Measurements from ENCODE around the gene GALM. TPM values are rescaled to one million over a fixed set of nuclear protein-coding genes. Genes with fewer than 3 reads are reported as not detected.

The GALM gene
- total RNA-seq, 3 donors from 2014 or later (not counting 1 experiment from before 2014, with no cell fraction given): 4.0 to 12.4 (median 11.0) TPM

DNA sequence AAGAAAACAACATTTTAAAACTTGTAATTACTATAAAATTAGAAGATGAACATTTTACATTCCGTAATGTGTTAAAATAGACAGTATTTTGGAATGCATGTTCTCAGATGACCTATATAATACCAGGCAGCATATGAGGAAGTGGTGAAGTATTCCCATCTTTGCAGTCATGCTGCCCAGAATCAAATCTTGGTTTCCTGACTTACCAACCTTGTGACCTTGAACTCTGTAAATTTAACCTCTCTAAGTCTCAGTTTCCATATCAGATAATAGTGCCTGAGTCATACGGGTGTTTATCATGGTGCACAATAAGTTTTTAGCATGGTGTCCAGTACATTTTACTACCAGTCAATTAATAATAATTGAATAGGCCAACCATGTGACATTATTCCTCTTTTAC, 7.3 kb upstream of the GALM start:
- Histone ChIP-seq H3K9me3 (ENCODE audit: control insufficient read depth, insufficient read depth, low read length) (no peaks in the 10 kb centered on the region), H3K36me3 (ENCODE audit: control insufficient read depth, insufficient read depth, low read length) (no peaks in the 10 kb centered on the region), H3K27ac (ENCODE audit: low read length) (no peak overlapping the region), H3K4me1 (ENCODE audit: control insufficient read depth, insufficient read depth, low read length) (peaks cover 13% of the 10 kb centered on the region), H3K27me3 (ENCODE audit: control insufficient read depth, insufficient read depth, low read length) (no peaks in the 10 kb centered on the region), H3K4me3 (ENCODE audit: low read length) (no peak overlapping the region)
- Mint-ChIP-seq H3K4me3 (no peak overlapping the region), H3K27me3 (ENCODE audit: low read depth in 2 of 2) (no peaks in the 10 kb centered on the region), H3K9me3 (no peaks in the 10 kb centered on the region), H3K27ac (no peak overlapping the region), H3K4me1 (peaks cover 22 to 23% of the 10 kb centered on the region in 2 donors), H3K36me3 (no peaks in the 10 kb centered on the region)
- intact Hi-C loops (cut with micrococcal nuclease): no loop called here
- TF ChIP-seq, protein P1, sequence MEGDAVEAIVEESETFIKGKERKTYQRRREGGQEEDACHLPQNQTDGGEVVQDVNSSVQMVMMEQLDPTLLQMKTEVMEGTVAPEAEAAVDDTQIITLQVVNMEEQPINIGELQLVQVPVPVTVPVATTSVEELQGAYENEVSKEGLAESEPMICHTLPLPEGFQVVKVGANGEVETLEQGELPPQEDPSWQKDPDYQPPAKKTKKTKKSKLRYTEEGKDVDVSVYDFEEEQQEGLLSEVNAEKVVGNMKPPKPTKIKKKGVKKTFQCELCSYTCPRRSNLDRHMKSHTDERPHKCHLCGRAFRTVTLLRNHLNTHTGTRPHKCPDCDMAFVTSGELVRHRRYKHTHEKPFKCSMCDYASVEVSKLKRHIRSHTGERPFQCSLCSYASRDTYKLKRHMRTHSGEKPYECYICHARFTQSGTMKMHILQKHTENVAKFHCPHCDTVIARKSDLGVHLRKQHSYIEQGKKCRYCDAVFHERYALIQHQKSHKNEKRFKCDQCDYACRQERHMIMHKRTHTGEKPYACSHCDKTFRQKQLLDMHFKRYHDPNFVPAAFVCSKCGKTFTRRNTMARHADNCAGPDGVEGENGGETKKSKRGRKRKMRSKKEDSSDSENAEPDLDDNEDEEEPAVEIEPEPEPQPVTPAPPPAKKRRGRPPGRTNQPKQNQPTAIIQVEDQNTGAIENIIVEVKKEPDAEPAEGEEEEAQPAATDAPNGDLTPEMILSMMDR (IDR thresholded peaks at IDR 0.05): no peak
- WGBS (ENCODE audit: insufficient coverage): 60% methylated on average over 1 of the region's 2 CpGs
- ATAC-seq: no peak
- no peak for DNase-seq

DNA sequence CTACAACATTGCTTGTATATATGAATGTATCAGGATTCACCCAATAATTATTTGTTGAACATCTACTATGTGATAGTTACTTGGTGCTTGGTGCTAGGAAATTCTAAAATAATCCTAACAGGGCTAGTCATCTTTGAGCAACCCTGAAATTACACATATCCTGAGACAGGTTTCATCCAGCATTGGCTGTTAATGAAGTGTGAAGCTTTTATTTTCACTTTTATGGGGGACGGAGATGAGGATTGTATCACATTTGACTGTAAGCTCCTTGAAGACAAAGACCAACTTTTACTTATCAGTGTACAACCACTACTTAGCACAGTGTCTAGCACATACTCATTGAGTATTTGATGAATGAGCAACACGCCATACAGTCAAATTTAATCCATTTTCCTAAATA, 6.8 kb upstream of the GALM start:
- H3K27ac ChIP-seq (ENCODE audit: low read length): no peak overlapping the region
- no peaks in the 10 kb centered on the region for H3K9me3 ChIP-seq (ENCODE audit: control insufficient read depth, insufficient read depth, low read length)
- ATAC-seq: no peak
- WGBS (ENCODE audit: insufficient coverage): 94% methylated on average over 1 of the region's 2 CpGs
- intact Hi-C loops (cut with micrococcal nuclease): no loop called here
- peaks cover 8% of the 10 kb centered on the region for H3K4me1 ChIP-seq (ENCODE audit: control insufficient read depth, insufficient read depth, low read length)
- H3K36me3 Mint-ChIP-seq: no peaks in the 10 kb centered on the region
- no peak overlapping the region for H3K27ac Mint-ChIP-seq
- no peak overlapping the region for H3K4me3 ChIP-seq (ENCODE audit: low read length)
- peaks cover 17 to 18% of the 10 kb centered on the region in 2 donors for H3K4me1 Mint-ChIP-seq
- H3K4me3 Mint-ChIP-seq: no peak overlapping the region
- H3K27me3 ChIP-seq (ENCODE audit: control insufficient read depth, insufficient read depth, low read length): no peaks in the 10 kb centered on the region
- TF ChIP-seq, protein P1 (IDR thresholded peaks at IDR 0.05): no peak
- no peaks in the 10 kb centered on the region for H3K36me3 ChIP-seq (ENCODE audit: control insufficient read depth, insufficient read depth, low read length)
- no peaks in the 10 kb centered on the region for H3K9me3 Mint-ChIP-seq
- H3K27me3 Mint-ChIP-seq (ENCODE audit: low read depth in 2 of 2): no peaks in the 10 kb centered on the region
- DNase-seq: no peak

DNA sequence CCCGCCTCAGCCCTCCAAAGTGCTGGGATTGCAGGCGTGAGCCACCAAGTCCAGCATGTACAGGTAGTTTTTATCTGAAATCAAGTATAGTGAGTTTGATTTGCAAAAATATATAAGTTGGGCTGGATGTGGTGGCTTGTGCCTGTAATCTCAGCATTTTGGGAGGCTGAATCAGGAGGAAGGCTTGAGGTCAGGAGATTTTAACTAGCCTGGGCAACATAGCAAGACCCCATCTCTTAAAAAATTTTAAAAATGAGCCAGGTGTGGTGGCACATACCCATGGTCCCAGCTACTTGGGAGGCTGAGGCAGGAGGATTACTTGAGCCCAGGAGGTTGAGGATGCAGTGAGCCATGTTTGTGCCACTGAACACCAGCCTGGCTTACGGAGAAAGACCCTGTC, 5.6 kb upstream of the GALM start:
- TF ChIP-seq, protein P1 (IDR thresholded peaks at IDR 0.05): no peak
- no peak overlapping the region for H3K4me3 ChIP-seq (ENCODE audit: low read length)
- H3K4me1 Mint-ChIP-seq: peaks cover 6 to 7% of the 10 kb centered on the region in 2 donors
- H3K27ac ChIP-seq (ENCODE audit: low read length): no peak overlapping the region
- WGBS (ENCODE audit: insufficient coverage): 93% methylated on average over 2 of the region's 3 CpGs
- H3K4me3 Mint-ChIP-seq: no peak overlapping the region
- no peak overlapping the region for H3K27ac Mint-ChIP-seq
- no peaks in the 10 kb centered on the region for H3K4me1 ChIP-seq (ENCODE audit: control insufficient read depth, insufficient read depth, low read length)
- no peaks in the 10 kb centered on the region for H3K36me3 ChIP-seq (ENCODE audit: control insufficient read depth, insufficient read depth, low read length)
- no peak for DNase-seq
- no peaks in the 10 kb centered on the region for H3K27me3 ChIP-seq (ENCODE audit: control insufficient read depth, insufficient read depth, low read length)
- ATAC-seq: no peak
- no peaks in the 10 kb centered on the region for H3K27me3 Mint-ChIP-seq (ENCODE audit: low read depth in 2 of 2)
- H3K36me3 Mint-ChIP-seq: no peaks in the 10 kb centered on the region
- no peaks in the 10 kb centered on the region for H3K9me3 ChIP-seq (ENCODE audit: control insufficient read depth, insufficient read depth, low read length)
- no peaks in the 10 kb centered on the region for H3K9me3 Mint-ChIP-seq
- intact Hi-C loops (cut with micrococcal nuclease): no loop called here

DNA sequence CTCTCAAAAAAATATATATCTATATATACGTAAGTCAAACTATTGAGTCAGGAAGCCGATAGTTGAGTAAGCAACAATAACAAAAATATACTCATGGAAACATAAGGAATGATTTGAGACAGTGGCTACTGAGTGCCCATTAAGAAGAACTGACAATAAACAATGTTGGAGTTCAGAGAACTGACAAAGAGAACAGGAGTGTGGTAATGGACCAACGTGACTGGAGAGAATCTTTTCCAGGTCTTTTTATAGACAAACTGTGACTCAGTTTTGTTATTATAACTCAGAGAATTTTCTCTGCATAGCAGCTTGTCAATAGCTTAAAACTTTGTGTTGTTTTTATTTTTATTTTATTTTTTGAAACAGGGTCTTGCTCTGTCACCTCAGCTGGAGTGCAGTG, 4.6 kb upstream of the GALM start:
- Mint-ChIP-seq H3K36me3 (no peaks in the 10 kb centered on the region), H3K9me3 (no peaks in the 10 kb centered on the region), H3K4me3 (no peak overlapping the region), H3K27me3 (ENCODE audit: low read depth in 2 of 2) (no peaks in the 10 kb centered on the region), H3K27ac (no peak overlapping the region), H3K4me1 (peaks cover 9% of the 10 kb centered on the region in 2 donors)
- no peak overlapping the region for H3K4me3 ChIP-seq (ENCODE audit: low read length)
- no peaks in the 10 kb centered on the region for H3K27me3 ChIP-seq (ENCODE audit: control insufficient read depth, insufficient read depth, low read length)
- H3K36me3 ChIP-seq (ENCODE audit: control insufficient read depth, insufficient read depth, low read length): no peaks in the 10 kb centered on the region
- H3K9me3 ChIP-seq (ENCODE audit: control insufficient read depth, insufficient read depth, low read length): no peaks in the 10 kb centered on the region
- H3K4me1 ChIP-seq (ENCODE audit: control insufficient read depth, insufficient read depth, low read length): peaks cover 10% of the 10 kb centered on the region
- no peak overlapping the region for H3K27ac ChIP-seq (ENCODE audit: low read length)
- ATAC-seq (no peak), DNase-seq (no peak)
- intact Hi-C loops (cut with micrococcal nuclease): no loop called here
- TF ChIP-seq, protein P1 (IDR thresholded peaks at IDR 0.05): no peak
- WGBS (ENCODE audit: insufficient coverage): 92% methylated on average over 1 of the region's 3 CpGs
